K562 (cell line): ENCODE data around the gene NCOA3. TPM values are rescaled to one million over a fixed set of nuclear protein-coding genes. Genes with fewer than 3 reads are reported as not detected.

ENCODE experiments used
- ASH1L ChIP-seq: fragments of 450-650 bp; IDR thresholded peaks from 2 replicates; pipeline ENCODE4 v1.6.1; 2018; ENCODE audit warnings: borderline replicate concordance, mild to moderate bottlenecking, low read depth; ENCODE audit not compliant: partially characterized antibody
- CBX5 ChIP-seq: IDR thresholded peaks from 2 replicates; pipeline ENCODE4 v1.6.1; 2014; ENCODE audit warnings: low read depth, borderline replicate concordance
- DDX20 ChIP-seq: fragments of 450-650 bp; IDR thresholded peaks from 2 replicates; pipeline ENCODE4 v1.6.1; 2016; ENCODE audit warnings: missing genetic modification characterization, low read depth, mild to moderate bottlenecking, missing compliant biosample characterization, moderate library complexity
- EGR1 ChIP-seq: fragments of 450-650 bp; conservative IDR thresholded peaks from 2 replicates; pipeline ENCODE4 v1.6.1; 2017; ENCODE audit warnings: mild to moderate bottlenecking
- JUNB ChIP-seq: fragments of 450-650 bp; formaldehyde crosslinking; conservative IDR thresholded peaks from 2 replicates; pipeline ENCODE4 v1.4.0; 2020; ENCODE audit warnings: mild to moderate bottlenecking
- L3MBTL2 ChIP-seq: fragments of 450-650 bp; IDR thresholded peaks from 2 replicates; pipeline ENCODE4 v1.6.1; 2016; ENCODE audit warnings: mild to moderate bottlenecking, moderate library complexity
- NCOA4 ChIP-seq: fragments of 450-650 bp; IDR thresholded peaks from 2 replicates; pipeline ENCODE4 v1.6.1; 2018; ENCODE audit warnings: mild to moderate bottlenecking; ENCODE audit not compliant: partially characterized antibody
- NFRKB ChIP-seq: fragments of 450-650 bp; IDR thresholded peaks from 2 replicates; pipeline ENCODE4 v1.6.1; 2016; ENCODE audit warnings: low read depth
- NUFIP1 ChIP-seq: fragments of 450-650 bp; IDR thresholded peaks from 2 replicates; pipeline ENCODE4 v1.6.1; 2018; ENCODE audit not compliant: partially characterized antibody
- PBX2 ChIP-seq, 2 experiments: IDR thresholded peaks in 1 of 2; conservative IDR thresholded peaks in 1 of 2; 2 replicates each; pipeline ENCODE4 v1.6.1; 2016; ENCODE audit warnings: low read depth in 2 of 2, mild to moderate bottlenecking in 1 of 2, missing compliant biosample characterization in 1 of 2, missing genetic modification characterization in 1 of 2, moderate library complexity in 1 of 2
- RCOR1 ChIP-seq, 2 experiments: IDR thresholded peaks; 2 replicates each; pipeline ENCODE4 v1.6.1; 2012; ENCODE audit warnings: low read depth in 2 of 2, low read length in 2 of 2, borderline replicate concordance in 1 of 2, improper control_type of control experiment in 1 of 2
- RNF2 ChIP-seq: sonication (generic); IDR thresholded peaks from 2 replicates; pipeline ENCODE4 v1.6.1; 2016
- TCF15 ChIP-seq: fragments of 250-450 bp; sonication (Bioruptor Pico); IDR thresholded peaks from 2 replicates; pipeline ENCODE4 v1.8.0; 2022; ENCODE audit warnings: moderate library complexity, mild to moderate bottlenecking, inconsistent platforms
- polyA plus RNA-seq, 8 experiments: library from polyadenylated mRNA; depleted of rRNA in 4 of 8; stranded (reverse) in 5 of 8; unstranded in 3 of 8; fragments of >200 nt; fragmentation: Nextera tagmentation in 2 of 8; fragmentation: Illumina TruSeq in 1 of 8; extraction: Ambion mirVana in 2 of 8; extraction: Trizol in 1 of 8; gene quantifications; 2 replicates each; pipeline versions ENCODE4 v1.2.1 to v1.2.3, GENCODE V29; 2011 to 2014; ENCODE audit warnings: inconsistent platforms in 1 of 8, missing spikeins in 1 of 8
- total RNA-seq, 7 experiments: library from RNA; depleted of rRNA in 6 of 7; stranded (reverse); fragments of >200 nt in 6 of 7; fragmentation: Illumina TruSeq in 2 of 7; extraction: Trizol in 2 of 7; gene quantifications; 2 replicates each; pipeline versions ENCODE4 v1.2.1 to v1.2.3, GENCODE V29; 2011 to 2021; ENCODE audit warnings: low replicate concordance in 1 of 7
- TF ChIP-seq, protein P1 (sequence below): IDR thresholded peaks from 3 replicates; pipeline ENCODE4 v1.6.1; 2011; ENCODE audit warnings: borderline replicate concordance, mild to moderate bottlenecking, moderate library complexity; ENCODE audit not compliant: insufficient read length; ENCODE audit errors: extremely low read depth
- TF ChIP-seq, protein P2 (sequence below): sonication (generic); formaldehyde crosslinking; IDR thresholded peaks from 2 replicates; pipeline ENCODE4 v1.8.0; 2022; ENCODE audit warnings: missing genetic modification reagents, mild to moderate bottlenecking, borderline replicate concordance
- TF ChIP-seq, protein P3 (sequence below): fragments of 250-450 bp; sonication (Bioruptor Pico); IDR thresholded peaks from 2 replicates; pipeline ENCODE4 v1.8.0; 2022; ENCODE audit warnings: moderate library complexity, mild to moderate bottlenecking, inconsistent platforms

NCOA3 gene
- total and polyA plus RNA-seq, 9 of the 15 experiments (the other 6 are each of a cell fraction or from before 2014, with no cell fraction given): 3.2 to 24.3 (median 14.4) TPM

GRCh38 chr20:47501482-47502270 is at the start of gene NCOA3 (continued):
- TF ChIP-seq, protein P1, sequence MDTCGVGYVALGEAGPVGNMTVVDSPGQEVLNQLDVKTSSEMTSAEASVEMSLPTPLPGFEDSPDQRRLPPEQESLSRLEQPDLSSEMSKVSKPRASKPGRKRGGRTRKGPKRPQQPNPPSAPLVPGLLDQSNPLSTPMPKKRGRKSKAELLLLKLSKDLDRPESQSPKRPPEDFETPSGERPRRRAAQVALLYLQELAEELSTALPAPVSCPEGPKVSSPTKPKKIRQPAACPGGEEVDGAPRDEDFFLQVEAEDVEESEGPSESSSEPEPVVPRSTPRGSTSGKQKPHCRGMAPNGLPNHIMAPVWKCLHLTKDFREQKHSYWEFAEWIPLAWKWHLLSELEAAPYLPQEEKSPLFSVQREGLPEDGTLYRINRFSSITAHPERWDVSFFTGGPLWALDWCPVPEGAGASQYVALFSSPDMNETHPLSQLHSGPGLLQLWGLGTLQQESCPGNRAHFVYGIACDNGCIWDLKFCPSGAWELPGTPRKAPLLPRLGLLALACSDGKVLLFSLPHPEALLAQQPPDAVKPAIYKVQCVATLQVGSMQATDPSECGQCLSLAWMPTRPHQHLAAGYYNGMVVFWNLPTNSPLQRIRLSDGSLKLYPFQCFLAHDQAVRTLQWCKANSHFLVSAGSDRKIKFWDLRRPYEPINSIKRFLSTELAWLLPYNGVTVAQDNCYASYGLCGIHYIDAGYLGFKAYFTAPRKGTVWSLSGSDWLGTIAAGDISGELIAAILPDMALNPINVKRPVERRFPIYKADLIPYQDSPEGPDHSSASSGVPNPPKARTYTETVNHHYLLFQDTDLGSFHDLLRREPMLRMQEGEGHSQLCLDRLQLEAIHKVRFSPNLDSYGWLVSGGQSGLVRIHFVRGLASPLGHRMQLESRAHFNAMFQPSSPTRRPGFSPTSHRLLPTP: no peak
- TF ChIP-seq ASH1L (no peak), CBX5 (0 out of 2 replicates have a peak, but pooled peaks have one; percentile 49), TCF15 (CRISPR knock-in tag) (no peak), NUFIP1 (no peak), RNF2 (peak; percentile 74), NFRKB (peak; percentile 86), RCOR1 (IDR thresholded peaks at IDR 0.05; ENCODE audit: borderline replicate concordance in 1 of 2, low read depth in 2 of 2, low read length in 2 of 2) (peak in 1 of 2 experiments; percentile 57; a peak in 1 of 4 replicates), NCOA4 (no peak), EGR1 (peak; percentile 93), L3MBTL2 (peak; percentile 94), DDX20 (tag) (no peak), JUNB (CRISPR knock-in tag) (no peak), PBX2 (CRISPR knock-in tag; IDR thresholded peaks at IDR 0.05; ENCODE audit: low read depth) (no peak), PBX2 (tag; conservative IDR thresholded peaks at IDR 0.05; ENCODE audit: low read depth) (no peak)
- TF ChIP-seq, protein P2, sequence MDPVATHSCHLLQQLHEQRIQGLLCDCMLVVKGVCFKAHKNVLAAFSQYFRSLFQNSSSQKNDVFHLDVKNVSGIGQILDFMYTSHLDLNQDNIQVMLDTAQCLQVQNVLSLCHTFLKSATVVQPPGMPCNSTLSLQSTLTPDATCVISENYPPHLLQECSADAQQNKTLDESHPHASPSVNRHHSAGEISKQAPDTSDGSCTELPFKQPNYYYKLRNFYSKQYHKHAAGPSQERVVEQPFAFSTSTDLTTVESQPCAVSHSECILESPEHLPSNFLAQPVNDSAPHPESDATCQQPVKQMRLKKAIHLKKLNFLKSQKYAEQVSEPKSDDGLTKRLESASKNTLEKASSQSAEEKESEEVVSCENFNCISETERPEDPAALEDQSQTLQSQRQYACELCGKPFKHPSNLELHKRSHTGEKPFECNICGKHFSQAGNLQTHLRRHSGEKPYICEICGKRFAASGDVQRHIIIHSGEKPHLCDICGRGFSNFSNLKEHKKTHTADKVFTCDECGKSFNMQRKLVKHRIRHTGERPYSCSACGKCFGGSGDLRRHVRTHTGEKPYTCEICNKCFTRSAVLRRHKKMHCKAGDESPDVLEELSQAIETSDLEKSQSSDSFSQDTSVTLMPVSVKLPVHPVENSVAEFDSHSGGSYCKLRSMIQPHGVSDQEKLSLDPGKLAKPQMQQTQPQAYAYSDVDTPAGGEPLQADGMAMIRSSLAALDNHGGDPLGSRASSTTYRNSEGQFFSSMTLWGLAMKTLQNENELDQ (CRISPR knock-in tag): 0 out of 2 replicates have a peak, but pooled peaks have one; percentile 59
- TF ChIP-seq, protein P3, sequence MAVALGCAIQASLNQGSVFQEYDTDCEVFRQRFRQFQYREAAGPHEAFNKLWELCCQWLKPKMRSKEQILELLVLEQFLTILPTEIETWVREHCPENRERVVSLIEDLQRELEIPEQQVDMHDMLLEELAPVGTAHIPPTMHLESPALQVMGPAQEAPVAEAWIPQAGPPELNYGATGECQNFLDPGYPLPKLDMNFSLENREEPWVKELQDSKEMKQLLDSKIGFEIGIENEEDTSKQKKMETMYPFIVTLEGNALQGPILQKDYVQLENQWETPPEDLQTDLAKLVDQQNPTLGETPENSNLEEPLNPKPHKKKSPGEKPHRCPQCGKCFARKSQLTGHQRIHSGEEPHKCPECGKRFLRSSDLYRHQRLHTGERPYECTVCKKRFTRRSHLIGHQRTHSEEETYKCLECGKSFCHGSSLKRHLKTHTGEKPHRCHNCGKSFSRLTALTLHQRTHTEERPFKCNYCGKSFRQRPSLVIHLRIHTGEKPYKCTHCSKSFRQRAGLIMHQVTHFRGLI: peak; percentile 38; the same call in 1 of the 2 replicates
